Activated CD8-positive, alpha-beta memory T cell treated with anti-CD3 and anti-CD28 coated beads, Interleukin-2, amount 50 U/mL, for 1 hour (primary cell): ENCODE data around the gene TM4SF5.

Experiments used
- DNase-seq: peaks from one replicate; pipeline ENCODE4 v3.0.0-alpha.2; 2020; ENCODE audit errors: extremely low read depth

Gene TM4SF5

GRCh38 chr17:4747847-4748246 is 23.8 kb upstream of the TM4SF5 start:
- no peak for DNase-seq

GRCh38 chr17:4748686-4749085 is 23.0 kb upstream of the TM4SF5 start:
- no peak for DNase-seq

- DNase-seq: no peak
These were observed 21.1 kb upstream of the TM4SF5 start for GRCh38 chr17:4750606-4751005.

GRCh38 chr17:4751932-4752331 is 19.8 kb upstream of the TM4SF5 start:
- no peak for DNase-seq

GRCh38 chr17:4753392-4753791 is 18.3 kb upstream of the TM4SF5 start:
- DNase-seq: no peak

GRCh38 chr17:4759776-4760236 is 11.9 kb upstream of the TM4SF5 start:
- DNase-seq: no peak

- DNase-seq: no peak
These were observed 7.1 kb upstream of the TM4SF5 start for GRCh38 chr17:4764595-4764994.

GRCh38 chr17:4766201-4766600 is 5.5 kb upstream of the TM4SF5 start:
- DNase-seq: no peak

GRCh38 chr17:4766723-4767122 is 5.0 kb upstream of the TM4SF5 start:
- DNase-seq: no peak

- DNase-seq: no peak
These were observed 3.4 kb upstream of the TM4SF5 start for GRCh38 chr17:4768298-4768697.

- no peak for DNase-seq
These were observed 2.1 kb upstream of the TM4SF5 start for GRCh38 chr17:4769628-4770027.

- no peak for DNase-seq
These were observed 538 bp downstream of the TM4SF5 start for GRCh38 chr17:4772235-4772613.

GRCh38 chr17:4777969-4778760 is 6.5 kb downstream of the TM4SF5 start:
- no peak for DNase-seq

GRCh38 chr17:4780325-4780955 is 8.8 kb downstream of the TM4SF5 start:
- no peak for DNase-seq

- DNase-seq: no peak
These were observed 11.0 kb downstream of the TM4SF5 start for GRCh38 chr17:4782652-4783051.

GRCh38 chr17:4785311-4786105 is 13.8 kb downstream of the TM4SF5 start:
- DNase-seq: no peak

GRCh38 chr17:4786106-4786511 is 14.4 kb downstream of the TM4SF5 start, which contains the start of gene VMO1:
Gene VMO1, minus strand, starts transcription at chr17:4786364. Its CDS starts 12 bp downstream, at chr17:4786352.
- no peak for DNase-seq

- no peak for DNase-seq
These were observed 14.8 kb downstream of the TM4SF5 start for GRCh38 chr17:4786516-4786915.

- DNase-seq: no peak
These were observed 16.6 kb downstream of the TM4SF5 start for GRCh38 chr17:4788159-4788806.

- no peak for DNase-seq
These were observed 17.4 kb downstream of the TM4SF5 start, which contains the start of gene GLTPD2 for GRCh38 chr17:4788807-4789700. Gene GLTPD2, plus strand, starts transcription at chr17:4788964. Its CDS starts 48 bp downstream, at chr17:4789012.

- DNase-seq: no peak
These were observed 17.9 kb downstream of the TM4SF5 start for GRCh38 chr17:4789701-4789950.
